OCI-LY7 (cell line): ENCODE data around the gene DCAF7. TPM values are rescaled to one million over a fixed set of nuclear protein-coding genes. Genes with fewer than 3 reads are reported as not detected.

ENCODE experiments used
- BruUV-seq: library from RNA; stranded (reverse); fragments of 400-500 nt; replicated peaks from 2 replicates; lab custom pipeline; 2021; lab: Mats Ljungman, UMichigan
- CTCF ChIA-PET: fragments of 300-600 bp; sonication (Branson Sonifier 250); formaldehyde crosslinking; loops from one replicate; lab custom pipeline; 2022; ENCODE audit warnings: antibody characterized with exemption; ENCODE audit not compliant: unreplicated experiment; lab: Charles Lee
- POLR2A ChIA-PET: fragments of 300-600 bp; sonication (Branson Sonifier 250); formaldehyde crosslinking; loops from one replicate; lab custom pipeline; 2022; ENCODE audit warnings: antibody characterized with exemption; lab: Charles Lee
- DNase-seq: peaks from one replicate; pipeline ENCODE4 v3.0.0-alpha.2; 2015; ENCODE audit warnings: low spot score
- H2AFZ ChIP-seq: fragments of 200-600 bp; sonication (generic), shearing (Covaris generic); 2 replicates; pipeline ENCODE4 v1.6.1; 2014; ENCODE audit warnings: mild to moderate bottlenecking, antibody characterized with exemption, low read length, moderate library complexity
- H3K27ac ChIP-seq: fragments of 200-600 bp; sonication (generic); 2 replicates; pipeline ENCODE4 v1.5.1; 2014; ENCODE audit warnings: mixed run types, low read depth, mild to moderate bottlenecking, moderate library complexity, low read length, inconsistent platforms; ENCODE audit not compliant: poor library complexity, severe bottlenecking
- H3K36me3 ChIP-seq: fragments of 200-600 bp; sonication (generic); 2 replicates; pipeline ENCODE4 v1.6.1; 2014; ENCODE audit warnings: mild to moderate bottlenecking, antibody characterized with exemption, low read length, moderate library complexity, mixed read lengths; ENCODE audit not compliant: insufficient read depth
- H3K4me1 ChIP-seq: fragments of 200-600 bp; sonication (generic); 2 replicates; pipeline ENCODE4 v1.5.1; 2014; ENCODE audit warnings: mild to moderate bottlenecking, low read length; ENCODE audit not compliant: insufficient read depth, poor library complexity, severe bottlenecking
- H3K4me2 ChIP-seq: fragments of 200-600 bp; sonication (generic); 2 replicates; pipeline ENCODE4 v1.6.1; 2014; ENCODE audit warnings: mild to moderate bottlenecking, low read length
- H3K4me3 ChIP-seq: fragments of 200-600 bp; sonication (generic); 2 replicates; pipeline ENCODE4 v1.5.1; 2014; ENCODE audit warnings: mild to moderate bottlenecking, low read depth, low read length; ENCODE audit not compliant: poor library complexity, severe bottlenecking
- H3K79me2 ChIP-seq: fragments of 200-600 bp; sonication (generic); 2 replicates; pipeline ENCODE4 v1.6.1; 2016; ENCODE audit warnings: low read depth, mild to moderate bottlenecking, low read length, moderate library complexity, mixed read lengths; ENCODE audit not compliant: insufficient read depth
- H3K9me2 ChIP-seq: fragments of 200-600 bp; sonication (generic); 2 replicates; pipeline ENCODE4 v1.6.1; 2016; ENCODE audit warnings: mild to moderate bottlenecking, low read length, mixed read lengths; ENCODE audit not compliant: insufficient read depth
- H3K9me3 ChIP-seq: fragments of 200-600 bp; sonication (generic); 2 replicates; pipeline ENCODE4 v1.6.1; 2014; ENCODE audit warnings: mild to moderate bottlenecking, mixed run types, low read length, mixed read lengths
- H4K20me1 ChIP-seq: fragments of 200-600 bp; sonication (generic); 2 replicates; pipeline ENCODE4 v1.6.1; 2014; ENCODE audit warnings: mild to moderate bottlenecking, antibody characterized with exemption, low read length, moderate library complexity, mixed read lengths; ENCODE audit not compliant: insufficient read depth
- CTCF ChIP-seq: fragments of 200-600 bp; sonication (generic); conservative IDR thresholded peaks from 2 replicates; pipeline ENCODE4 v1.5.1; 2014; ENCODE audit warnings: mild to moderate bottlenecking, antibody characterized with exemption, low read length, moderate library complexity, mixed read lengths
- EZH2phosphoT487 ChIP-seq: fragments of 200-600 bp; sonication (generic); IDR thresholded peaks from 2 replicates; pipeline ENCODE4 v1.6.1; 2018; ENCODE audit warnings: low read depth, borderline replicate concordance, mild to moderate bottlenecking, mixed run types, antibody characterized with exemption, low read length, moderate library complexity, mixed read lengths
- intact Hi-C: fragments of 100-400 bp; cut with micrococcal nuclease; formaldehyde crosslinking; loops from one replicate; pipeline ENCODE4 v1.10.0; 2022; ENCODE audit not compliant: unreplicated experiment
- total RNA-seq, 2 experiments: library from RNA; depleted of rRNA in 1 of 2; stranded (reverse); fragments of >200 nt in 1 of 2; shearing (Covaris generic) in 1 of 2; gene quantifications; 2 replicates each; pipeline ENCODE4 v1.2.3, GENCODE V29; 2014 to 2022

The DCAF7 gene
- total RNA-seq, 2 experiments from 2014 or later: 46.4 to 121 TPM

- intact Hi-C loops: no loop called here
- CTCF ChIA-PET: no interaction called here
- POLR2A ChIA-PET: no interaction called here
- H3K9me3 ChIP-seq: no peaks in the 10 kb centered on the region
- no peaks in the 10 kb centered on the region for H3K4me1 ChIP-seq
- no TSS peak for BruUV-seq
- no peaks in the 10 kb centered on the region for H3K36me3 ChIP-seq
- no peak overlapping the region for H3K4me3 ChIP-seq
- no peaks in the 10 kb centered on the region for H3K79me2 ChIP-seq
- no peaks in the 10 kb centered on the region for H3K9me2 ChIP-seq
- H4K20me1 ChIP-seq: no peaks in the 10 kb centered on the region
- no peak overlapping the region for H3K27ac ChIP-seq
- DNase-seq: no peak
- H2AFZ ChIP-seq: no peak overlapping the region
- no peak for TF ChIP-seq EZH2phosphoT487
- no peak for TF ChIP-seq CTCF
- no peak overlapping the region for H3K4me2 ChIP-seq
Measured at GRCh38 chr17:63529711-63530556, 20.3 kb upstream of the DCAF7 start.

- Histone ChIP-seq H3K9me3 (no peaks in the 10 kb centered on the region), H3K36me3 (no peaks in the 10 kb centered on the region), H3K9me2 (no peaks in the 10 kb centered on the region), H3K79me2 (no peaks in the 10 kb centered on the region), H4K20me1 (no peaks in the 10 kb centered on the region), H3K27ac (no peak overlapping the region), H3K4me2 (no peak overlapping the region), H3K4me3 (no peak overlapping the region), H3K4me1 (no peaks in the 10 kb centered on the region), H2AFZ (no peak overlapping the region)
- ChIA-PET POLR2A (interaction anchor here (0.8 kb wide), 1 partner anchor 36 kb away, joined by 3 read pairs; no protein-coding TSS in a partner anchor), CTCF (no interaction called here)
- no peak for TF ChIP-seq EZH2phosphoT487
- TF ChIP-seq CTCF: no peak
- intact Hi-C loops: no loop called here
- BruUV-seq: no TSS peak
- no peak for DNase-seq
Measured at GRCh38 chr17:63530557-63531021, 19.7 kb upstream of the DCAF7 start.
